Fibroblast of peridontal ligament (primary cell): ENCODE data around the gene RFX4.

Experiments used
- DNase-seq: peaks from one replicate; pipeline ENCODE4 v3.0.0-alpha.2; 2010; ENCODE audit errors: extremely low read depth

Gene RFX4

DNA sequence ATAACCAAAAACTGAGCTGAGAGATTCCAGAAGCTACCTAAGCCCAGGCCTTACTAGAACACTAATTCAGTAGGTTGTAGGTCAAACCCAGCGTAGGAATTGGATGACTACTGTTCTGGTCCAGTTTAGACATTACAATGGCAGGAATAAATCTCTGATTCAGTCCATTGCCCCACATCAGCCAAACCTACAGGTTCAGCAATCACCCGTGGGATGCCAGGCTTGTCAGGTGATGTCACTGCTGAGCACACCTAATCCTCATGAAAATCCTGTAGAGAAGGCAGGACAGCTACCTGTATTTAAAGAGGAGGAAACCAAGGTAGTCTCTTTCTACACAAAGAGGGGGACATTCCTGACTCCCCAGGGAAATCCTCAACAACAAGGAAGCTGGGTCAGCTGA lies 63.7 kb downstream of the RFX4 start:
- no peak for DNase-seq

GRCh38 chr12:106647793-106648514 lies 65.2 kb downstream of the RFX4 start:
- no peak for DNase-seq

DNA sequence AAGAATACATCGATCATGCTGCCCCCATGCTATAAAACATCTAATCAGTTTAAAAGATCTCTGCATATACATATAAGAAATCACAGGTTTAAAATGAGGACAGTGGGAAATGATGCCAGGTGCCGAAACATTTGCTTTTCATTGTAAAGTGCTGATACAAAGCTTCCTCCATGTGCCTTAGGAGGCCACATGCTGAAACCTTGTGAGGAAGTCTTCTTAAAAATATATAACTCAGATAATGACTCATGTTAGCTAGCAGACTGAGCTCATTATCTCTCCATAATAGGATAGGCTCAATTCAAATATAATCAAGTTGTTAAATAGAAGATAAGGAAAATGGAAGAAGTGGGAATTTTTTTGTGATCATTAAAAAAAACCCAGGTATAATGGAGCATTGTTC lies 65.9 kb downstream of the RFX4 start:
- no peak for DNase-seq

DNA sequence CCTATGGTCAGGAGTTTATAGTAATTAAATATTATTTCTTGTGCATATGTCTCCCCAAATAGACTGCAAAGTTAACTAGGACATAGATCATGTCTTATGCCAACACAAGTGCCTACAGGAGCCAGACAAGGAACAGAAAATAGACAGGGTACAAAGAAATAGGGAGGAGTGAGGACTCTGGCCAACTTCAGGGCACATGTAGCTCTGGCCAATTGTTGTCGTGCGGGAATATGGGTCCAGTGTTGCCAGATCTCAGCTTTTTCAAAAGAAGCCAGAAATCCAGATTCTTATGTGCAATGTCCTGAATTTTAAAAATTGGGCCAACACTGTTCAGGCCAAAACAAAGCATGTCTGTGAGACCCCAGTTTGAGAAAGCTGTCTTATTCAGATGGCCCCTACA lies 68.7 kb downstream of the RFX4 start:
- DNase-seq = no peak

GRCh38 chr12:106652510-106653015 lies 69.8 kb downstream of the RFX4 start:
- DNase-seq = no peak

DNA sequence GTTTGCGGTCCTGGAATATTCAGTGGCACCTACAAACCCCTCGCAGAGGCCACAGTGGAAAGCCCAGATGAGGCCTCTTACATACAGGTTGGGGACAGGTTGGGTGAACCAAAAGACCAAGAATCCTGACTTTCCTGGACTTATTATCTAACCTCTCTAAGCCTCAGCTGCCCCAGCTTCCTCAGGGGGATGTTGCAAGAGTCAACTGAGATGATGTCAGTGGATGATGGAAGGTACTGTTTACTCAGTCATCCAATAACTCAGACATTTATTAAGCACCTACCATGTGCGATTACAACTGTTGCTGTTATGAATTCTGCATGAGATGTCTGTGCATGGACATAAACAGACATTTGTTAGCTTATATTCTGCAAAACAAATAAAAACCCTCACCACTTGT lies 72.8 kb downstream of the RFX4 start:
- no peak for DNase-seq

- DNase-seq = no peak
These were observed 74.7 kb downstream of the RFX4 start for GRCh38 chr12:106657488-106657887.

DNA sequence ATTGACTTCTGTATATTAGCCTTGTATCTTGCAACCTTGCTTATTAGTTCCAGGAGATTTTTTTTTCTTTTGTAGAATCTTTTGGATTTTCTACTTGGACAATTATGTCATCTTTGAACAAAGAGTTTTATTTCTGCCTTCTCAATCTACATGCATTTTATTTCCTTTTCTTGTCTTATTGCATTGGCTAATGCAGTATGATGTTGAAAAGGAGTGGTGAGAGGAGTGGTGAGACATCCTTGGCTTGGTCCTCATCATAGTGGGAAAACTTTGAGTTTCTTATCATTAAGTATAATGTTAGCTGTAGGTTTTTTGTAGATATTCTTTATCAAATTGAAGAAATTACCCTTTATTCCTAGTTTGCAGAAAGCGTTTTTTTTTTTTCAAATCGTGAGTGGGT lies 80.6 kb downstream of the RFX4 start:
- no peak for DNase-seq

DNA sequence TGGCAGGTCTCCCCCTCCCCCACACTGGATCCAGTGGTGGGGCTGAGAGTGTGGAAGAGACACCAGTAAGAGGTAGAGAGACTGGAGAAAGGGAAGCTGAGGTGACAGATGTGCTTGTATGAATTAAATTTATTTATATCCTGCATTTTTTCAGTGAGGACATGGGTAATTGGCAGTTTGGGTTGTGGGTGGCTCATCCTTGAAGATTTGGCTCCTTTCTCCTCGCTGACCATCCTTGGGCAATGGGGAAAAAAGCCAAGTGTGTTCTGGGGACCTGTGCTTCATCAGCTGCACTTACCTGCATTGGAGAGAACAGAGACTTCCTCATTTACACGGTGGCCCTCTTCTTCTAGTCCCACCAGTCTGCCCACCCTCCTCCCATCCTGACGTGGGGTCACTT lies 86.4 kb downstream of the RFX4 start:
- no peak for DNase-seq

DNA sequence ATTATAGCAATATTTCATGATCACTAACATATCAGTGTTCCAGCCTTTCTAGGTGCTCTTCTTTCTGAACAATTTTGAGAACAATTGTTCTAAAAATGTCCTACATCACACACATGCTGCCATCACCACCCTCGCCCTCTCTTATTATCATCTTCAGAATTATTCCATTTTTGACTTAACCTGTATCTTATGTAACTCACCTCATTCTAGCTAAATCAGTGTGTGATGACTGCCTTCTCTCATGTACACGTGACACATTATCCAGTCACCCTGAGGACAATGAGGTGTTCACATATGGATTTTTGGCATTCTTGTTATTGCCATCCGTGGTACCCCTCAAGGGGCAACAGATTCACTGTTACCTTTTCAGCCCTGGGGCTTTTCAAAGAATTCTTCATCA lies 87.3 kb downstream of the RFX4 start:
- DNase-seq = no peak

DNA sequence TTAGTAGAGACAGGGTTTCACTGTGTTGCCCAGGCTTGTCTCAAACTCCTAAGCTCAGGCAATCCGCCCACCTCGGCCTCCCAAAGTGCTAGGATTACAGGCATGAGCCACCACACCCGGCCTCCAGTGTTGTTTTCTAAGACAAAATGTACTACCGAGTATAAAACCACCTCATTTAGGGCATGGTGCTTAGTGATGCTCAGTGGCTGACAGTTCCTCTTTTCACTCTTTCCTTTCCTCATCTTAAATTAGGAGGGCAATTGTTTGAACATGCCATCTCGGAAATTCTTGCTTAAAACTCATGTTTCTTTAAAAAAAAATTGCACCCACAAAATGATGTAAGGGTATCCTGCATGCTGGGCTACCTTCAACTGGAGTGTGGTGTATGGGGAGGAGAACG lies 89.0 kb downstream of the RFX4 start:
- no peak for DNase-seq

DNA sequence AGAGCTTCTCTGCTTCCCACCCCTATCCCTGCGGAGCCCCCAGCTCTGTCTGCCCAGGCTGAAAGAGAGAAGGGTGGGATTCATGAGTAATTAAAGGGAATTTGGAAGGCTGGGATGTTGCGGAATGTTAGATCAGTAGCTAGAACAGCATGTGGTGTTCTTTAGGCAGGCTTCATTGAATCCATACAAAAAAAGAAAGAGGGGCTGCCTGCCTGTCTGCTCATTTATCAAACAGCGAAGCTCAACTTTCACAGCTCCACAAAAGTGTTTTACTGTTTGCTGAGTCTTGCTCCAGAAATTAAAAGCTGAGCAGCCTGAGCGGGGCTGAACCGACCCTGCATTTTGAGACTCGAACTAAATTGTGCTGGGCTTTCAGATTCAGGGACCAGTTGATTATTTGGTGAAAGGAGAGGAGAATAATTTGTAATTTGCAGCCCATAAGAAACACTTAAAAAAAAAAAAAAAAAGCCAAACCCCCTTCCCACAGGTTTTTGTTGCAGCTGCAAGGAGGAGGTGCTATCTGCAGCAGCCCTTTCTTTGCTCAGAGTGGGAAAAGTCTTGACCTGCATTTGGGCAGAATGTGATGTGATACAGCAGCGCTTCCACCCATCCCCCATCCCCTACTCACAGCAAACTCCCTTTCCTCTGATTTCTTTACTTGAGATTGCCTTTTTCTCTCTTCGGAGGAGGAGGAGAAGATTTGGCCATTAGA lies 89.7 kb downstream of the RFX4 start:
- no peak for DNase-seq

- no peak for DNase-seq
These were observed 90.3 kb downstream of the RFX4 start for GRCh38 chr12:106673141-106673540.

DNA sequence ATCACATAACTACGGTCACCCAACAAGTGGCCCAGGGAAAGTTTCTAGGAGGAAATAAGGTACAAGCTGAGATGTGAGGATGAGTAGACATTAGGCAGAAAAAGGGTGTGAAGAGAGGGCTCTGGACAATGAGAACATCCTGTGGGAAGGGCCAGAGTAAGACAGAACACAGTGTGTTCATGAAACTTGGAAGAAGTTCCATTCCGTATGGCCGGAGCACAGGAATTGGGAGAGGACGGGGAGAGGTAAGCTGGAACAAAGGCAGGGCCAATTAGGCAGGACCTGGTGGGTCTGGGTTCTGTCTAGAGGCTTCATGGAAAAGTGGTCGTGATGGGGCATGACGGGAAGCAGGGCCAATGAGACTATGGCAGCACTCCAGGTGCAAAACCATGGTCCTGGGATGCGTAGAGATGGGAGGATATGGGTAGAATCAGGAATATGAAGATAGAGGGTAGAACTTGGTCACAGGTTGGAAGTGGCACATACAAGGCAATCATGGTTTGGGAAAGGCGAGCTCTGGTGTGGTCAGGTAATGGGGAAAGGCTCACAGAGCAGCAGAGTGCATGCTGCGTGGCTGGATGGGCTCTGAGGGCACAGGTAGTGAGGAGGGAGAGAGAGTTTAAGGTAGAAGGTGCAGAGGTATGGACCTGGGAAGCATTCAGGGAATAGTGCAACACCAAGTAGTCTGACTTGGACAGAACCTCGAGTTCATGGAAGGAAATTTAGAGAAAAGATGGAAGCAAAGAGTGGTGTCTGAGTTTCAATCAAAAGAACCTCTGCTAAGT lies 93.0 kb downstream of the RFX4 start:
- DNase-seq = no peak

GRCh38 chr12:106679574-106679973 lies 96.8 kb downstream of the RFX4 start:
- DNase-seq = no peak

GRCh38 chr12:106680280-106680679 lies 97.5 kb downstream of the RFX4 start:
- DNase-seq = no peak

- DNase-seq = no peak
These were observed 98.4 kb downstream of the RFX4 start for GRCh38 chr12:106681210-106681609.

DNA sequence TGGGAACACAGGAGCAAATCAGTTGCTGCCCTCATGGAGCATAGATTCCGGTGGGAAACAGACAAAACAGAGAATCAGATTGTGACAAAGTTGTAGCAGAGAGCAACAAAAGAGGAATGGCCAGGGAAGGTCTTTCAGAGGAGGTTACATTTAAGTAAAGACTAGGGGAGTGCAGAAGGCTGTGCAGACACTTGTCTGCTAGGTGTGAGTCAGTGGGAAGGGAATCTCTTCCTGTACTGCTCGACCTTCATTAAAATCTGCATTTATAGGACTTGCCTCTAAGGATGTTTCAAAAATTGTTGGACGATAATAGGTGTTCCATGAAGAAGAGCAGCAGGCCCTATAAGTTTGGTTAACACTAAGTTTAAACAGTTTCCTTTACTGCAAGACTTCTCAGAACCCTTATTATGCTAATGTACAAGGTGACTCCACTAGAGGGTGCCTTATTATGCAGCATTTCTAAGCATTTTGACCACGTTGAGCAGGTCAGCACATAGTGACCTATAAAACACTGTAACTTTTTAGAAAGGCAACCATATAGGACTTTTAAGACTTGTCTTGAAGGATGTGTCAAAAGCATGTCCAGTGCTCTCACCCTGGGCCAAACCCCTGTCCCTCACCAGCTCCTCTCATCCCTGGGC lies 99.9 kb downstream of the RFX4 start:
- peak; percentile 13 for DNase-seq

DNA sequence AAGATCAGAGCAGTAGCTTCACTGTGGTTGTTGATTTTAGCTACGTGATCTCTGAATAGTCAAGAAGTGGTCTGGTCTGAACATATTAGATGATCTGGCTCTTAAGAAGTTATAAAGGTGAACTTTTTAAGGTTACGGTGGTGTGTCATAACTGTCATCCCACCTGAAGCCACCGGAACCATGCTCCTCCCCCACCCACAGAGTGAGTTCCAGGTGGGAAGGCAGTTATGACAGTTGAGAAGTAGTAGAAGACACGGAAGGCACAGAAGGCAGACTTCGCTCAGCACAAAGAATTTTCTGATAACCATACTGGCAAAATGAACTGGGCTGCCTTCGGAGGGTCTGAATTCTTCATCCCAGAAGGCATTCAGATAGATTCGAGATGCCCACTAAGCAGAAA lies 101.7 kb downstream of the RFX4 start:
- DNase-seq = no peak

DNA sequence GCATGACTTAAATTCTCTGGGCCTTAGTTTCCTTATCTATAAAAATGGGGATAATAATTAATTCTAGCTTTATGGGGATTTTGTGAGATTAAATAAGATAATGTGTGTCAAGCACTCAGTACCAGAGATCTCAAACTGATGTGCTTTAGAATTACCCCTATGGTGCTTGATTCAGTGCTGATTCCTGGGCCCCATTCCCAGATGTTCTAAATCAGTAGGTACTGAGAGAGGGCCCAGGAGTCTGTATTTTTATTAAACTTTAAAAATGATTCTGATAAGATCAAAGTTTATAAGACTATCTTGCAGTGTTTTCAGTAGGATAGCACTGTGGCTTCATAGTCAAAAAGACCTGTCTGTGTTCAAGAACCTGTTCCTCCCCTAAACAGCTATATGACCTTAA lies 102.6 kb downstream of the RFX4 start:
- no peak for DNase-seq

DNA sequence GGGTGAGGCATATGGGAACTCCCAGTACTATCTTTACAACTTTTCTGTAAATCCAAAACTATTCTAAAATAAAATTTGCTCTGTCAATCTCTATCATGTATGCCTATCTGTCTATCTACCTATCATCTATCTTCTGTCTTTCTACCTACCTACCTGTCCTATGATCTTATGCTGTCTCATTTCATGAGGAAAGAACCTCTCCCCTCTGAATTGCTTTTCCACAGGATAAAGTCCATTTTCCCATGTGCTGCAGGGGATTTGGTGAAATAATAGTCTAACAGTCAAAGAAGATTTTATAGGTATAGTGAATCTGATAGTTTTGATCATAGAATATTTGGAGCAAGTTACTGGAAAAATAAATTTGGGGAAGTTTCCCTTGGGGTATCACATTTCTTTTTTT lies 104.9 kb downstream of the RFX4 start:
- no peak for DNase-seq
